HEK293 (cell line): ENCODE measurements around the gene PCSK6.

Source experiments
- CTCF ChIA-PET: fragments of 350-600 bp; formaldehyde crosslinking; extraction: SDS; loops from one replicate; lab custom pipeline; 2021; ENCODE audit warnings: antibody characterized with exemption; lab: Yijun Ruan, JAX
- POLR2A ChIA-PET: fragments of 300-600 bp; formaldehyde crosslinking; extraction: SDS; loops from one replicate; lab custom pipeline; 2020; ENCODE audit warnings: antibody characterized with exemption, inconsistent platforms; lab: Yijun Ruan, JAX
- H3K27ac ChIP-seq: fragments of 200-500 bp; sonication (Bioruptor generic); 2 replicates; pipeline ENCODE4 v1.5.1; 2014; ENCODE audit warnings: low read depth, low read length, control low read depth, inconsistent platforms; ENCODE audit errors: extremely low read depth
- H3K36me3 ChIP-seq, 2 experiments: fragments of 200-500 bp in 1 of 2; sonication (Bioruptor generic) in 1 of 2; 1 replicate in 1 of 2; 2 replicates in 1 of 2; pipeline ENCODE4 v1.5.1; 2014 to 2017; ENCODE audit warnings: inconsistent platforms in 2 of 2, low read length in 2 of 2; ENCODE audit not compliant: control insufficient read depth in 2 of 2, insufficient read depth in 1 of 2
- H3K4me1 ChIP-seq: fragments of 200-500 bp; sonication (Bioruptor generic); 2 replicates; pipeline ENCODE4 v1.5.1; 2014; ENCODE audit warnings: mild to moderate bottlenecking, low read length, inconsistent platforms; ENCODE audit not compliant: control insufficient read depth, insufficient read depth
- H3K4me3 ChIP-seq: 2 replicates; pipeline ENCODE4 v1.5.1; 2011; ENCODE audit warnings: low read depth, mild to moderate bottlenecking, control low read depth, low read length, moderate library complexity
- H3K9me3 ChIP-seq: fragments of 200-500 bp; sonication (Bioruptor generic); 2 replicates; pipeline ENCODE4 v1.5.1; 2014; ENCODE audit warnings: low read depth, low read length, inconsistent platforms; ENCODE audit not compliant: control insufficient read depth, insufficient read depth
- ELK4 ChIP-seq: IDR thresholded peaks from 2 replicates; pipeline ENCODE4 v1.6.1; 2011; ENCODE audit warnings: mild to moderate bottlenecking, low read depth, low read length, borderline replicate concordance
- GFI1B ChIP-seq: fragments of 450-650 bp; formaldehyde crosslinking; IDR thresholded peaks from 2 replicates; pipeline ENCODE4 v1.5.1; 2016; ENCODE audit warnings: missing biosample characterization, missing genetic modification characterization
- GLI4 ChIP-seq: fragments of 450-650 bp; formaldehyde crosslinking; IDR thresholded peaks from 2 replicates; pipeline ENCODE4 v1.5.1; 2016; ENCODE audit warnings: missing biosample characterization, missing genetic modification characterization
- GLIS2 ChIP-seq: fragments of 450-650 bp; formaldehyde crosslinking; IDR thresholded peaks from 2 replicates; pipeline ENCODE4 v1.5.1; 2016; ENCODE audit warnings: missing biosample characterization, missing genetic modification characterization
- MEIS1 ChIP-seq: sonication (generic); formaldehyde crosslinking; IDR thresholded peaks from 2 replicates; pipeline ENCODE4 v1.8.1; 2022; ENCODE audit warnings: missing genetic modification reagents, mild to moderate bottlenecking, borderline replicate concordance
- PRDM4 ChIP-seq: fragments of 450-650 bp; formaldehyde crosslinking; IDR thresholded peaks from 2 replicates; pipeline ENCODE4 v1.5.1; 2017; ENCODE audit warnings: missing biosample characterization, missing genetic modification characterization
- ZBTB17 ChIP-seq: fragments of 450-650 bp; formaldehyde crosslinking; IDR thresholded peaks from 2 replicates; pipeline ENCODE4 v1.5.1; 2016; ENCODE audit warnings: missing biosample characterization, missing genetic modification characterization
- ZBTB8A ChIP-seq: fragments of 450-650 bp; formaldehyde crosslinking; IDR thresholded peaks from 2 replicates; pipeline ENCODE4 v1.5.1; 2016; ENCODE audit warnings: missing biosample characterization, missing genetic modification characterization
- ZFP41 ChIP-seq: fragments of 450-650 bp; formaldehyde crosslinking; IDR thresholded peaks from 2 replicates; pipeline ENCODE4 v1.5.1; 2016; ENCODE audit warnings: missing biosample characterization, missing genetic modification characterization, borderline replicate concordance
- ZNF146 ChIP-seq: fragments of 450-650 bp; formaldehyde crosslinking; IDR thresholded peaks from 2 replicates; pipeline ENCODE4 v1.5.1; 2016; ENCODE audit warnings: missing biosample characterization, missing genetic modification characterization
- ZNF280D ChIP-seq: fragments of 450-650 bp; formaldehyde crosslinking; IDR thresholded peaks from 2 replicates; pipeline ENCODE4 v1.5.1; 2016; ENCODE audit warnings: missing biosample characterization, missing genetic modification characterization
- ZNF311 ChIP-seq: fragments of 450-650 bp; formaldehyde crosslinking; IDR thresholded peaks from 2 replicates; pipeline ENCODE4 v1.5.1; 2017; ENCODE audit warnings: missing biosample characterization, missing genetic modification characterization, borderline replicate concordance
- ZNF324 ChIP-seq: fragments of 450-650 bp; formaldehyde crosslinking; IDR thresholded peaks from 2 replicates; pipeline ENCODE4 v1.5.1; 2016; ENCODE audit warnings: missing biosample characterization, missing genetic modification characterization
- ZNF398 ChIP-seq: fragments of 450-650 bp; formaldehyde crosslinking; IDR thresholded peaks from 2 replicates; pipeline ENCODE4 v1.5.1; 2017; ENCODE audit warnings: missing biosample characterization, missing genetic modification characterization
- ZNF510 ChIP-seq: fragments of 450-650 bp; formaldehyde crosslinking; IDR thresholded peaks from 2 replicates; pipeline ENCODE4 v1.5.1; 2018; ENCODE audit warnings: mild to moderate bottlenecking, missing genetic modification characterization, missing biosample characterization; ENCODE audit not compliant: insufficient replicate concordance
- ZNF529 ChIP-seq: fragments of 450-650 bp; formaldehyde crosslinking; IDR thresholded peaks from 2 replicates; pipeline ENCODE4 v1.5.1; 2017; ENCODE audit warnings: missing genetic modification characterization, missing biosample characterization; ENCODE audit not compliant: insufficient replicate concordance
- ZNF548 ChIP-seq: fragments of 450-650 bp; formaldehyde crosslinking; IDR thresholded peaks from 2 replicates; pipeline ENCODE4 v1.5.1; 2016; ENCODE audit warnings: missing biosample characterization, missing genetic modification characterization
- ZNF596 ChIP-seq: fragments of 450-650 bp; IDR thresholded peaks from 2 replicates; pipeline ENCODE4 v1.5.0; 2018; ENCODE audit warnings: missing biosample characterization, mild to moderate bottlenecking, missing genetic modification characterization, moderate library complexity
- ZNF600 ChIP-seq: fragments of 450-650 bp; formaldehyde crosslinking; IDR thresholded peaks from 2 replicates; pipeline ENCODE4 v1.5.1; 2016; ENCODE audit warnings: missing biosample characterization, missing genetic modification characterization
- ZNF645 ChIP-seq: fragments of 450-650 bp; formaldehyde crosslinking; IDR thresholded peaks from 2 replicates; pipeline ENCODE4; 2016; ENCODE audit warnings: missing biosample characterization, missing genetic modification characterization
- ZNF670 ChIP-seq: fragments of 450-650 bp; formaldehyde crosslinking; IDR thresholded peaks from 2 replicates; pipeline ENCODE4 v1.5.1; 2016; ENCODE audit warnings: missing biosample characterization, missing genetic modification characterization, low read depth
- ZNF692 ChIP-seq: fragments of 450-650 bp; formaldehyde crosslinking; IDR thresholded peaks from 2 replicates; pipeline ENCODE4 v1.5.1; 2016; ENCODE audit warnings: missing biosample characterization, missing genetic modification characterization
- ZNF701 ChIP-seq: fragments of 450-650 bp; formaldehyde crosslinking; IDR thresholded peaks from 2 replicates; pipeline ENCODE4 v1.5.1; 2016; ENCODE audit warnings: missing biosample characterization, missing genetic modification characterization
- ZNF776 ChIP-seq: fragments of 450-650 bp; formaldehyde crosslinking; IDR thresholded peaks from 2 replicates; pipeline ENCODE4 v1.5.0; 2017; ENCODE audit warnings: missing biosample characterization, missing genetic modification characterization, borderline replicate concordance
- ZNF830 ChIP-seq: fragments of 450-650 bp; IDR thresholded peaks from 2 replicates; pipeline ENCODE4 v1.5.0; 2018; ENCODE audit warnings: missing biosample characterization, missing genetic modification characterization, low read depth, mild to moderate bottlenecking, moderate library complexity
- ZSCAN30 ChIP-seq: fragments of 450-650 bp; IDR thresholded peaks from 2 replicates; pipeline ENCODE4 v1.5.1; 2018; ENCODE audit warnings: missing biosample characterization, mild to moderate bottlenecking, missing genetic modification characterization, moderate library complexity

The PCSK6 gene

GRCh38 chr15:101368086-101368780, 121.3 kb downstream of the PCSK6 start (continued):
- TF ChIP-seq ZNF701 (tag by site-specific recombination) (no peak), ZNF280D (tag by site-specific recombination) (no peak), PRDM4 (no peak), ZFP41 (tag by site-specific recombination) (no peak), ZSCAN30 (no peak), ZNF398 (no peak), ZNF324 (no peak), ZBTB17 (tag by site-specific recombination) (no peak)

- Histone ChIP-seq H3K9me3 (no peaks in the 10 kb centered on the region), H3K27ac (no peak overlapping the region), H3K36me3 (peaks cover 6 to 47% of the 10 kb centered on the region in 2 experiments), H3K4me1 (peaks cover 4% of the 10 kb centered on the region), H3K4me3 (no peak overlapping the region)
- ChIA-PET POLR2A (no interaction called here), CTCF (interaction anchor here (0.5 kb wide), 1 partner anchor 149 kb away, joined by 3 read pairs; no protein-coding TSS in a partner anchor)
- TF ChIP-seq ZNF830 (tag by site-specific recombination) = no peak
- no peak for TF ChIP-seq ZNF600 (tag by site-specific recombination)
- no peak for TF ChIP-seq ZNF670 (tag by site-specific recombination)
- no peak for TF ChIP-seq ZNF692 (tag by site-specific recombination)
- no peak for TF ChIP-seq GLI4 (tag by site-specific recombination)
- TF ChIP-seq ZNF146 (tag by site-specific recombination) = no peak
- TF ChIP-seq GLIS2 (tag by site-specific recombination) = no peak
- TF ChIP-seq ZNF548 (tag by site-specific recombination) = no peak
- TF ChIP-seq MEIS1 = no peak
- TF ChIP-seq ZNF311 = no peak
- TF ChIP-seq ZBTB8A (tag by site-specific recombination) = no peak
- TF ChIP-seq ZNF529 = no peak
- no peak for TF ChIP-seq ZNF645
- no peak for TF ChIP-seq ELK4
- no peak for TF ChIP-seq GFI1B (tag by site-specific recombination)
- no peak for TF ChIP-seq ZNF510
- no peak for TF ChIP-seq ZNF596
- TF ChIP-seq ZNF776 (tag by site-specific recombination) = no peak
Measured at GRCh38 chr15:101366853-101367252, 122.7 kb downstream of the PCSK6 start.
